Activated naive CD8-positive, alpha-beta T cell treated with anti-CD3 and anti-CD28 coated beads, Interleukin-2, amount 50 U/mL, for 24 hours (primary cell): ENCODE measurements around the gene OR13C9.
"Not testable (repeated sequence)": the region's sequence is repeated elsewhere in the genome, so short reads cannot be mapped to it uniquely, and the experiment has no call there.

Source experiments
- ATAC-seq: fragments of 150-1000 bp; cut with Tn5 transposase; one replicate; pipeline ENCODE4 v1.10.0; 2021
- DNase-seq: peaks from one replicate; pipeline ENCODE4 v3.0.0; 2021
- H3K27ac Mint-ChIP-seq: one replicate; pipeline ENCODE4 v1.8.0; 2021; ENCODE audit warnings: mild to moderate bottlenecking, mixed read lengths
- H3K27me3 Mint-ChIP-seq: one replicate; pipeline ENCODE4 v1.8.0; 2021; ENCODE audit warnings: mixed read lengths
- H3K36me3 Mint-ChIP-seq: one replicate; pipeline ENCODE4 v1.8.0; 2021; ENCODE audit warnings: low read depth, mixed read lengths
- H3K4me1 Mint-ChIP-seq: one replicate; pipeline ENCODE4 v1.8.0; 2021; ENCODE audit warnings: mixed read lengths
- H3K4me3 Mint-ChIP-seq: one replicate; pipeline ENCODE4 v1.8.0; 2021; ENCODE audit warnings: mild to moderate bottlenecking, moderate library complexity, mixed read lengths
- H3K9me3 Mint-ChIP-seq: one replicate; pipeline ENCODE4 v1.8.0; 2021; ENCODE audit warnings: mixed read lengths

Gene OR13C9

GRCh38 chr9:104618104-104618503, at the start of gene OR13C9:
OR13C9 (minus strand) TSS chr9:104618204; CDS start chr9:104618204, 0 bp downstream.
- H3K4me1 Mint-ChIP-seq: no peaks in the 10 kb centered on the region
- no peaks in the 10 kb centered on the region for H3K36me3 Mint-ChIP-seq
- DNase-seq (no peak), ATAC-seq (no peak)
- no peaks in the 10 kb centered on the region for H3K9me3 Mint-ChIP-seq
- H3K27ac Mint-ChIP-seq: no peak within 1 kb of the TSS
- no peaks in the 10 kb centered on the region for H3K27me3 Mint-ChIP-seq
- no peak within 1 kb of the TSS for H3K4me3 Mint-ChIP-seq

GRCh38 chr9:104658496-104659195, 40.6 kb upstream of the OR13C9 start:
- Mint-ChIP-seq H3K4me3 (no peak overlapping the region), H3K9me3 (peaks cover 8% of the 10 kb centered on the region), H3K4me1 (no peaks in the 10 kb centered on the region), H3K27me3 (no peaks in the 10 kb centered on the region), H3K27ac (no peak overlapping the region), H3K36me3 (no peaks in the 10 kb centered on the region)
- DNase-seq (no peak), ATAC-seq (no peak)

- no peak for ATAC-seq
Measured at GRCh38 chr9:104635456-104635855, 17.5 kb upstream of the OR13C9 start.

GRCh38 chr9:104633976-104634520, 16.0 kb upstream of the OR13C9 start:
- no peak overlapping the region for H3K27ac Mint-ChIP-seq
- H3K36me3 Mint-ChIP-seq: no peaks in the 10 kb centered on the region
- H3K4me3 Mint-ChIP-seq: no peak overlapping the region
- H3K4me1 Mint-ChIP-seq: no peaks in the 10 kb centered on the region
- DNase-seq (no peak), ATAC-seq (no peak)
- peaks cover 2% of the 10 kb centered on the region for H3K27me3 Mint-ChIP-seq
- peaks cover 2% of the 10 kb centered on the region for H3K9me3 Mint-ChIP-seq

More at GRCh38 chr9:104635456-104635855, 17.5 kb upstream of the OR13C9 start:
- H3K9me3 Mint-ChIP-seq: peaks cover 12% of the 10 kb centered on the region
- H3K4me1 Mint-ChIP-seq: no peaks in the 10 kb centered on the region
- H3K27ac Mint-ChIP-seq: no peak overlapping the region
- H3K27me3 Mint-ChIP-seq: peaks cover 2% of the 10 kb centered on the region
- DNase-seq: no peak
- H3K36me3 Mint-ChIP-seq: no peaks in the 10 kb centered on the region
- no peak overlapping the region for H3K4me3 Mint-ChIP-seq

- not testable (repeated sequence) for ATAC-seq, DNase-seq, H3K4me3 Mint-ChIP-seq, H3K27ac Mint-ChIP-seq, H3K36me3 Mint-ChIP-seq, H3K4me1 Mint-ChIP-seq, H3K9me3 Mint-ChIP-seq, H3K27me3 Mint-ChIP-seq
Measured at GRCh38 chr9:104625964-104626363, 8.0 kb upstream of the OR13C9 start.

GRCh38 chr9:104617418-104617817, 586 bp downstream of the OR13C9 start:
- no peak overlapping the region for H3K4me3 Mint-ChIP-seq
- DNase-seq (no peak), ATAC-seq (no peak)
- H3K4me1 Mint-ChIP-seq: no peaks in the 10 kb centered on the region
- no peaks in the 10 kb centered on the region for H3K27me3 Mint-ChIP-seq
- H3K27ac Mint-ChIP-seq: no peak overlapping the region
- H3K36me3 Mint-ChIP-seq: no peaks in the 10 kb centered on the region
- H3K9me3 Mint-ChIP-seq: no peaks in the 10 kb centered on the region

GRCh38 chr9:104611213-104611612, 6.8 kb downstream of the OR13C9 start:
- no peaks in the 10 kb centered on the region for H3K9me3 Mint-ChIP-seq
- H3K4me1 Mint-ChIP-seq: no peaks in the 10 kb centered on the region
- ATAC-seq: no peak
- no peaks in the 10 kb centered on the region for H3K36me3 Mint-ChIP-seq
- no peaks in the 10 kb centered on the region for H3K27me3 Mint-ChIP-seq
- no peak overlapping the region for H3K27ac Mint-ChIP-seq
- no peak overlapping the region for H3K4me3 Mint-ChIP-seq
- DNase-seq: no peak

- Mint-ChIP-seq H3K4me3 (no peak overlapping the region), H3K27me3 (no peaks in the 10 kb centered on the region), H3K4me1 (no peaks in the 10 kb centered on the region), H3K27ac (no peak overlapping the region), H3K36me3 (no peaks in the 10 kb centered on the region), H3K9me3 (no peaks in the 10 kb centered on the region)
- ATAC-seq (no peak), DNase-seq (no peak)
Measured at GRCh38 chr9:104608336-104608735, 9.7 kb downstream of the OR13C9 start.

GRCh38 chr9:104606152-104606551, 11.9 kb downstream of the OR13C9 start:
- no peaks in the 10 kb centered on the region for H3K36me3 Mint-ChIP-seq
- H3K27me3 Mint-ChIP-seq: no peaks in the 10 kb centered on the region
- no peaks in the 10 kb centered on the region for H3K4me1 Mint-ChIP-seq
- DNase-seq (no peak), ATAC-seq (no peak)
- no peak overlapping the region for H3K27ac Mint-ChIP-seq
- H3K9me3 Mint-ChIP-seq: no peaks in the 10 kb centered on the region
- no peak overlapping the region for H3K4me3 Mint-ChIP-seq

GRCh38 chr9:104605527-104605926, 12.5 kb downstream of the OR13C9 start, which contains the start of gene OR13C2:
OR13C2 (minus strand) TSS chr9:104605627; CDS start chr9:104605627, 0 bp downstream.
- not testable (repeated sequence) for H3K4me1 Mint-ChIP-seq, DNase-seq, H3K9me3 Mint-ChIP-seq, H3K4me3 Mint-ChIP-seq, ATAC-seq, H3K27ac Mint-ChIP-seq, H3K27me3 Mint-ChIP-seq, H3K36me3 Mint-ChIP-seq

- Mint-ChIP-seq H3K36me3 (no peaks in the 10 kb centered on the region), H3K27ac (no peak overlapping the region), H3K4me3 (no peak overlapping the region), H3K4me1 (no peaks in the 10 kb centered on the region), H3K27me3 (no peaks in the 10 kb centered on the region), H3K9me3 (no peaks in the 10 kb centered on the region)
- DNase-seq (no peak), ATAC-seq (no peak)
Measured at GRCh38 chr9:104604801-104605200, 13.2 kb downstream of the OR13C9 start.

GRCh38 chr9:104599313-104599712, 18.7 kb downstream of the OR13C9 start, which contains the start of gene OR13C5:
OR13C5 (minus strand) TSS chr9:104599413; CDS start chr9:104599413, 0 bp downstream.
- not testable (repeated sequence) for H3K27ac Mint-ChIP-seq, ATAC-seq, H3K4me1 Mint-ChIP-seq, DNase-seq, H3K9me3 Mint-ChIP-seq, H3K36me3 Mint-ChIP-seq, H3K27me3 Mint-ChIP-seq, H3K4me3 Mint-ChIP-seq

- H3K4me1 Mint-ChIP-seq, DNase-seq, ATAC-seq, H3K36me3 Mint-ChIP-seq, H3K27ac Mint-ChIP-seq, H3K9me3 Mint-ChIP-seq, H3K27me3 Mint-ChIP-seq, H3K4me3 Mint-ChIP-seq: not testable (repeated sequence)
Measured at GRCh38 chr9:104598749-104599148, 19.3 kb downstream of the OR13C9 start.

GRCh38 chr9:104589626-104590025, 28.4 kb downstream of the OR13C9 start:
- peaks cover 4% of the 10 kb centered on the region for H3K9me3 Mint-ChIP-seq

GRCh38 chr9:104586496-104587180, 31.4 kb downstream of the OR13C9 start:
- Mint-ChIP-seq H3K4me1 (no peaks in the 10 kb centered on the region), H3K36me3 (no peaks in the 10 kb centered on the region), H3K9me3 (no peaks in the 10 kb centered on the region), H3K27ac (no peak overlapping the region), H3K4me3 (no peak overlapping the region), H3K27me3 (no peaks in the 10 kb centered on the region)
- no peak for DNase-seq
- no peak for ATAC-seq

More at GRCh38 chr9:104589626-104590025, 28.4 kb downstream of the OR13C9 start:
- ATAC-seq: no peak
- H3K36me3 Mint-ChIP-seq: no peaks in the 10 kb centered on the region
- H3K27me3 Mint-ChIP-seq: no peaks in the 10 kb centered on the region
- no peaks in the 10 kb centered on the region for H3K4me1 Mint-ChIP-seq
- no peak overlapping the region for H3K4me3 Mint-ChIP-seq
- no peak overlapping the region for H3K27ac Mint-ChIP-seq
- DNase-seq: no peak
